ENCODE data around the gene MMP24OS.
A peak's percentile ranks its signal among the peaks of the same experiment; 100 is the strongest.

MMP24OS gene

DNA sequence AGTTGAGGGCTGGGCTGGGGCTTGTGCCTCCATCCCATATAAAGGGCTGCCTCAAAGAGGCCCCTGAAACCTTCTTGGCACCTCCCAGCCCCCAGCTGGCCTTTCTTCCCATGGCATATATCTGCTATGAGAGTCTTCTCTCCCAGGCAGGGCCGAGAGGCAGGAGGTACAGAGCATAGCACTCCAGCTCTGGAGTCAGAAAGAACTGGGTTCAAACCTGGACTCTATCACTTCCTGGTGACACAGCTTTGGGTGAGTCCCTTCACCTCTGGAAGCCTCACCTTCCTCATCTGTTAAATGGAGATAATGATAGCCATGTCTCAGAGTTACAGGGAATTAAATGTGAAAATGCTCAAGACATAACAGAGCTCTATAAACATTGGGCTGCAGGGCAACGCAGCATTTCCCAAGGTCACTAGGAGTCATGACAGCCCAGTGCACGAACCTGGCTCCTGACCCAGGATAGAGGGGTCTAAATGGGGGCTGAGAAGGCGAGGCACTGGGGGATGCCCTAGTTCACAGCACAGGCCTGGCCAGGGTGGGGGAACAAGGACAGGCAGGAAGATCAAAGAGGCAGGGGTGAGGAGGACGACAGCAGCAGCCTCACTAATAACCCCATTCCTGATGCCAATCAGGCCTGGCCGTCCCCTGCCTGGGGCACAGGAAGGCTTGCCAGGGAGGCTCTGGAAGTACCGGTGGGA, 12.4 kb upstream of the MMP24OS start:
- no peak for DNase-seq

DNA sequence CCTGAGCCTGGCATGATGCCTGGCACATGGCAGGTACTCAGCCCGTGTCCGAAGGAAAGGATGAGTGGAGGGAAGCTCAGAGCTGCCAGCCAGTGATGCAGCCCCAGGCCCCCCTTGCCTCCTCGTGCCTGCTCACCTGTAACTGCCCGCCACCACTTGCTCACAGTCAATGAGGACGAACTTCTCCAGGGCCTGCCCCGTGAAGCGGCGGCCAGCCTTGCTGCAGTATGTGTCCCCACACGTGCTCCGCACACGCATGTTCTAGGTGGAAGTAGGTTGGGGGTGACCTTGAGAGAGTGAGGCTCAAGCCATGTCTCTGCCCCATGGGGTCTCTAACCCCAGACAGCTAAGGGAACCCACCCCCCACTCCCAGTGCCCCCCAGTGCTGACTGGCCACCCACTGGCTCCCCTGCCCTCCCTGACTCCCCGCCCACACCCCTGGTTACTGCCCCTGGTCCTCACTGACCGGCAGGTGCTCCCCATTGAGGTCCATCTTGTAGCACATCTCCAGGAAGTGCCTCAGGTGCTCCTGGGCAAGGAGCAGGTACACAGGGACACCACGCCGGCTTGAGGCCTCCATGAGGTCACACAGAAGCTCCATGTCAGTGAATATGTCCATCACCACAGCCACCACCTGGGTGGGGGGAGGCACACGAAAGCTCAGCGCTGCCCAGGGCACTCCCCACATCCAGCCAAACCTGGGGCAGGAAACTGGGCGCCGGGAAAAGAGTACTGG, 10.6 kb upstream of the MMP24OS start:
- DNase-seq: no peak

DNA sequence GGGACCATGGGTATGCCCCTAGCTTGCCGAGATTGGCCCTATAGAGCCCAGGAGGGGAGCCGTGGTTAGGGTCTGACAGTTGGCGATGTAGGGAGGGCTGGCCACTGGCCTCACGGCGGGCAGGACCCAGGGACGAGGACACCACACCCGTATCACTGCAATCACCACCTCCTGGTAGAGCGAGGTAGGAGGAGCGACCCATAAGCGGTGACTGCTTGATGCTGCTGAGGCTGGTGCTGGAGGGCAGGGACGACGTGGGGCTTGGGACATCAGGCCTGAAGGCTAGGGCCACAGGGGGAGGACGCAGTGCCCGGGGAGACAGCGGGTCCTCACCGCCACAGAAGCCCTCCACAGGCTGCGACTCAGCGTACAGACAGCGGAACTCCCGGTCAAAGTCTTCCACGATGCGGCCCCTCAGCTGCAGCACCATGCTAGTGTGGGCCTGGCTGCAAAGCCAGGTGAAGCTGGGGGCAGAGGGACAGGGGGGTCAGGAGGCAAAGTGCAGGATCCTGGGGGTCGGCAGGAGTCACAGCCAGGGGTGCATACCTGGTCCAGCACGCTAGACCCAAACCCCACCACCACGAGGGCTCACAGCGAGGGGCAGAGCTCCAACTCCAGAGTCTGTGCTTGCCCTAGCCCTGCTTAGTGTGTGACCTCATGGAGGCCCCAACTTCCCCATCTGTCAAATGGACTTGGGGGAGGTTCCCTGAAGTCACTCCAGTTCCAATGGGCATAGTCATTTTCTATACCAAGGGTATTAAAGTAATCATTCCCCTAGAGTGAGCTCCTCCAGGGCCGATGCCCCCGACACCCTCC, 9.8 kb upstream of the MMP24OS start:
- no peak for DNase-seq

DNA sequence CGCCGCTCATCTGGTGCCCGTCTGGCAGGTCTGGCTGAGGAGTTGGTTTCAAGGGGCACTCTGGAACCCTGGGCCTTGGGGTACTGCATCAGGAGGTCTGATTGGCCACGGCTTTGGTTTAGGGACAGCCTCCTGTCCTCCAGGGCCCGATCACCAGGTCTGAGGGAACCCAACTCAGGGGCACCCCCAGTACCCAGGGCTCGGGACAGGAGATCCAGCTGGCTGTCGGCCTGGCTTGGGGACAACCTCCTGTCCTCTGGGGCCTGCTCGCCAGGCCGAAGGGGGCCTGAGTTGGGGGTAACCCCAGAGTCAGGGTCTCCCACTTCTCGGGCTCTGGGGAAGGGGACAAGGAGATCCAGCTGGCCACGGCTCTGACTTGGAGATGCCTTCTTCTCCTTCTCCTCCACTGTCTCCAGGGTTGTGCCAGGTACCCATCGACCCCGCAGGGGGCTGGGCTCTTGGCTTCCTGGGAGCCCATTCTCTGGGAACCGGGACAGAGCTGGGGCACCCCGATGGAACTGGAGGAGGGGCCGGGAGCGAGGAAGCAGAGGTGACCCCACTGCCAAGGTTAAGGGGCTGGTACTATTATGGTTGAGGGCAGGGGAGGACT, 9.1 kb upstream of the MMP24OS start:
- no peak for DNase-seq

DNA sequence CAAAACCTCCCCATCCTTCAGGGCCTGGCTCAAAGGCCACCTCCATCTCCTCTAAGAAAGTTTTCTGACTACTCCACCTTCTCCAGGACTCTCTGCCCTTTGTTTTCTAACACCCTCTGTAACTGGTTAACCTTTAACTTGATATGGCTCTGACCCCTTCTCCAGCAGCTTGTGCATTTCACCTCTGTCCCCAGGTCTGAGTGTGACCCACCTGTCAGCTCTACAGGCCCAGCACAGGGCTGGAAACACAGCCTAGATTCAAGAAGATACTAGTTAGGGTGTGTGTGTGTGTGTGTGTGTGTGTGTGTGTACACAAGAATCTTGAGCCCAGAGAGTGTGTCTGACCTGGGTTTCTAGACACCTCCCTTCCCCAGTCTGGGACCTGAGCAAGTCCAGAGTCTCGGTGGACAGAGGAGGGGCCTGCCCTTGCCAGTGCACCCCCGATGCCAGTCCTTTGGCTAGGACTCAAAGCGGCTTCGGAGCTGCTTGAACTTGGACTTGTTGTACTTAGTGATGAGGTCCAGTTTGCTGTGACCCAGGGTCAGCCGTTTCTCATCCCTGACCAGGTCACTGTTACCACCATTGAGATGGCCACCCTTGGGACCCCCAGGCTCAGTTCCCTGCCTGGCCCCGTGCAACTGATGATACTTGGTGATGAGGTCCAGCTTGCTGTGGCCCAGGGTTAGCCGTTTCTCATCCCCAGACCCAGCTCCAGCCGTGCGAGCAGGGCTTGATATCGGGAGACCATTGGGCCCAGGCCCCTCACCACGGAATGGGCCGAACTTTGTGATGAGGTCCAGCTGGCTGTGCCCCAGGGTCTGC, 8.4 kb upstream of the MMP24OS start:
- no peak for DNase-seq

DNA sequence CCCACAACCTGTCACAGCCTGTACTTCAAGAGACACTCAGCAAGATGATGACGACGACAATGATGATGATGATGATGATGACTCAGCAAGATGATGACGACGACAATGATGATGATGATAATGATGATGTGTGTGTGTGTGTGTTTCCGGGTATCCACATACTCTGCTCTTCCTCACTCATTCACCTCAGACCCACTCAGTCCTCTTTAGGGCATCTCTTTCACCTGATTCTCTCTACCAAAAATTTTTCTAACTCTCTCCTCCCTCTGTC, 7.8 kb upstream of the MMP24OS start:
- no peak for DNase-seq

DNA sequence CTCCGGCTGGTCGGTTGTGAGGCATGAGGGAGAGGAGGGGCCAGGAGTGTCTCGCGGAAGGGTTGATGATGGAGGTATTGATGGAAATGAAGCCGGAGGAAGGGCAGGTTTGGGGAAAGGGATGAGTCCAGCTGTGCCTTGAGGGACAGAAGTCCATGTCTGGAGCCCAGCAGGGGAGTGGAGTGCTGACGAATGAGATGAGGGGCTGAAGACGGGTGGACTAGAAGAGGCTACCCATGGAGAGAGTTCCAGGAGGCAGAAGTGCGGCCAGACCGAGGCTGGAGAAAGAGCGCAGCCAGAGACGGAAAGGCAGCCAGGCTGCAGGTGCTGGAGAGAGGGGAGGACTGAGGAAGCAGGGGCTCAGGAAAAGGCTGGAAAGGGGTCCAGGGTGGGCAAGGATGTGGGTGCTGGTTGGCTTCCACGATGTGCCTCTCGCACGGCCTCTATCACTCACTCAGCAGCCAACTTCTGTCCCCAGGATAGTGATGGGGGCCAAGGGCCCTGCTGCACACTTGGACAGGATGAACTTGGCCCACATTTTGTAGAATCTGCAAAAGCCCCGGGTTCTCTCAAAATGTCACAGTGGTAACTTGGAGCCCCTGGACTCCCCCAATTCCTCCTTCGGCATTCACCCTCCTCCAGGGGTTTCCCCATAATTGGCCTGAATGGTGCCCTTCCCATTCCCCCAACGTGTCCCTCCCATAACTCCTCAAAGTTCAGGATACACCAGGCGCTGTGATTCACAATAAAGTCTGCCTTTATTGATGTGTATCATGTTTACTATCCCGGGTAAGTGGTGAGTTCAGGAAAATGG, 7.3 kb upstream of the MMP24OS start:
- DNase-seq: no peak

DNA sequence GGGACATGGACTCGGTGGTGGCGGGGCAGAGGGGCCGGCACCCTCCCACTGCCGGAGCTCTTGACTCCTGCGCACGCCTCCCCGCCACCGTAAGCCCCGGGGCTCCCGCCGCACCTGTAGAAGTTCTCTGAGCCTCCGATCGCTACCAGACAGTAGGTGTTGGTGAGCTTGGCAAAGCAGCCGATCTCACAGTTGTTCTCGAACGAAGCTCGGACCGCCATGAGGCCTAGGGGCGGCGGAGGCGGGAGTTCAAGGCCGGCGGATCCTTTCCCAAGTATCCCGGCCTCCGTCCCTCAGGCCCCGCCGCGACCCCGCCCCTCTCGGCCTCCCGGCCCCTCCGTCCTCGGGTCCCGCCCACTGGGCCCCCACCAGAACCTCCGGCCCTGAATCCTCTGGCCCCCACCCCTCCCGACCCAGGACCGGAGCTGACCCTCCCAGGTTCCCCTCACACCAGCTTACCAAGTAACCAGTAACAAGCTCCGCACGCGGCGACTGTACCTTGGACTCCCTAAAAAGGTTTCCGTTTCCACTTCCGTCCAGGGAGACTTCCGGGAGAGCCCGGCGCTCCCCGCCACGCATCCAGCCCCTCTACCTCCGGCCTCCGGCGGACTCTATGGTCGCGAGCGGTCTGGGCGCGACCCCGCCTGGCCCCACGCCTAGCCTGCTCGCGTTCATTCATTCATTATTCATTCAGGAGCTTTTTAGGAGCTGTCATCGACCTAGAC, 6.5 kb upstream of the MMP24OS start, which contains the start of gene EIF6:
EIF6 (minus strand) TSS at position 506 of the 725 bp plus-strand sequence; CDS start at position 221, 285 bp downstream.
- peak; percentile 89 for DNase-seq

DNA sequence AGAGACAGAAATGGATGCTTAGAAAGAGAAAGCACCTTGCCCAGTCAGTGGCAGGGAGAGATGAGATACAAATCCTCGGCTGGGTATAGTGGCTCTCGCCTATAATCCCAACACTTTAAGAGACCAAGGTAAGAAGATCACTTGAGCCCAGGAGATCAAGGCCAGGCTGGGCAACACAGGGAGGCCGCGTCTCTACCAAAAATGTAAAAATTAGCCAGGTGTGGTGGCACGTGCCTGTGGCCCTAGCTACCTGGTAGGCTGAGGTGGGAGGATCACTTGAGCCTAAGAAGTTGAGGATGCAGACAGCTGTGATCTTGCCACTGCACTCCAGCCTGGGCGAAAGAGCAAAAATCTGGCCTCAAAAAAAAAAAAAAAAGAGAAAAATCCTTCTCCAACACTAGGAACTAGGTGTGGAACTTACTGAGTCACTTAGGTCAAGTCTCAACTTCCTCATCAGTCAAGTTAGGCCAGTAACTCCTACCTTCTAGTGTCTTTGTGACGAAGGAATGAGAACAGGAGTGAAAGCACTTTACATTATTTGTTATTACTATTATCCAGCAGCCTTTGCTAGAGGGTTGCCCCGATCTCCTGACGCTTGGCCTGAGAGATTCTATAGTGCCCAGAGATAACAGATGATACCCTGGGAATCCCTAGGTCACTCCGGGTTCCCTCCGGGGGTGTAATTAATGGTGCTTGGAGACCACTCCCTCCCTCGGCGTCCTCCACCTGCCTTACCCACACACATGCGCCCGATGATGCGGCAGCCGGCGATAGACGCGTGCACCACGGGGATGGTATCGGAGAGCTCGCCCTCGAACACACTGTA, 5.7 kb upstream of the MMP24OS start:
- DNase-seq: peak; percentile 43

DNA sequence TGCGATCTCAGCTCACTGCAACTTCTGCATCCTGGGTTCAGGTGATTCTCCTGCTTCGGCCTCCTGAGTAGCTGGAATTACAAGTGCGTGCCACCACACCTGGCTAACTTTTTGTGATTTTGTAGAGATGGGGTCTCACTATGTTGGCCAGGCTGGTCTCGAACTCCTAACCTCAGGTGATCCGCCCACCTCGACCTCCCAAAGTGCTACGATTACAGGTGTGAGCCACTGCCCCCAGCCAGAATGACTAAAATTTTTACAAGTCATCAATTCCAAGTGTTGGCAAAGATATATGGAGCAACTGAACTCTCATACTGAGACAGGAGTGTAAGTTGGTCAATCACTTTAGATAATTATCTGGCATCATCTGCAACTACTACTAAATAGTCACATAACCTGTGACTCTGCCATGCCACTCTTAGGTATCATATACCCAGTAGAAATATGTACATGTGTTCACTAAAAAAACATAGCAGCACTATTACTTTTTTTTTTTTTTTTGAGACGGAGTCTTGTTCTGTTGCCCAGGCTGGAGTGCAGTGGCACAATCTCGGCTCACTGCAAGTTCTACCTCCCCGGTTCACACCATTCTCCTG, 3.7 kb upstream of the MMP24OS start:
- no peak for DNase-seq

DNA sequence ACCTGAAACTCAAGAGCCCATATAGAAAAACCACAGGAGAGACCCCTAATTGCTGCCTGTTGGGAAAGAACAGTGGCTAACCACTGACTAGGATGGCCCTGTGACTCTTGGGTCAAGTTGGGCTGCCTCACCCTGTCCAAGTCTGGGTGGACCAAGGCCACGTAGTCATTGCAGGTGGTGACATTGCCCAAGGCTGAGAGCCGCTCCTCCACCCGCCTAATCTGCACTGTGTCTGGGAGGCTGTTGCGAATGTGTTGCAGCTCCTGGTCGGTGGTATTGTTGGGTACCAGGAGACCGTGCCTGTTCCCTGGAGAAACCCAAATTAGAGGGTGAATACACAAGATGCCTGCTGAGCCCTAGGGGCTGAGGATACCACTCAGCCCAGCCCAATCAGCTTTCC, 2.6 kb upstream of the MMP24OS start:
- no peak for DNase-seq

DNA sequence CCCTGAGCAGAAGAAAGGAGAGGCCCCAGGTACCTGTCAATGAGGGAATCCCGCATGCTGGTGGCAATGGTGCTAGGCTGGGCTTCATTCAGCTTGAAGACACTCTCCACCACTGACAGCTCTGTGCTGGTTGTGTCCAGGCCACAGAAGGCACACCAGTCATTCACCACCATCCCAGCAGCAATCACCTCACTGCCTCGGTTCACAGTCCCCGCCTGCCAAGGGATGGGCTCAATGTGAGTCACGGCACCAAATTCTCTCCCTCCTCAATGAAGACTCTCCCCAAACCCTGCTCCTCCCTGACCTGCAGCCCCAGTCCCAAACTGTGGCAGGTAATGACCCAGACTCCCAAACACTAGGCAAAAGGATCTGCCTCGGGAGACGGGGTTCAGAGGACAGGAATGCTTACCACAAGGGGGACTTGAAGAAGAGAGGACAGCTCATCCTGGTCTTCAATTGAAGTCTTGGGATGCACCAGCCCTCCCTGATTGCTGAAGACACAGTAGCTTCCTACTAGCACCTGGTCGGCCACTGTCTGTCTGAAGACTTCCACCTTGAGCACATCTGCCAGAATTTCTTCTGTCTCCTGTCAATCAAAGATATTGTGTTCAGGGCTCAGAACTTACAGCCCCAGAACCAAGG, 1.7 kb upstream of the MMP24OS start:
- DNase-seq: no peak

DNA sequence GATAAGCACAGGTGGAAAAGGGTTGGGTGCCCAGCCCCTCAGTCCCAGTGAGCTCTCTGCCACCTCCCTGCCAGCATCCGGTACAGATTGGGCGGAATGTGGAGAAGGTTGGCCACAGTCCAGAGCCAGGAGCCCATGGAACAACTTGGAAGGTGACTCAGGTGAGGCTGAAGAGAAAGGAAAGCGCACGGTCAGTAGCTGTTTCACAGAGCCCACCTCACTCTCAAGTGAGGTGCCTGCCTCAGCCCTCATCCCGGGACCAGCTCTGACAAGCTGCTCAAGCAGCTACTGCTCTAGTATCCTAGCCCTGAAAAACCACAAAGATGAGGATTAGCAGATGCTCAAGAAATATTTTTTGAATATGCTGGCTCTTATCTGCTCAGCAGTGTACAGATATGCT, 1.1 kb upstream of the MMP24OS start:
- no peak for DNase-seq

DNA sequence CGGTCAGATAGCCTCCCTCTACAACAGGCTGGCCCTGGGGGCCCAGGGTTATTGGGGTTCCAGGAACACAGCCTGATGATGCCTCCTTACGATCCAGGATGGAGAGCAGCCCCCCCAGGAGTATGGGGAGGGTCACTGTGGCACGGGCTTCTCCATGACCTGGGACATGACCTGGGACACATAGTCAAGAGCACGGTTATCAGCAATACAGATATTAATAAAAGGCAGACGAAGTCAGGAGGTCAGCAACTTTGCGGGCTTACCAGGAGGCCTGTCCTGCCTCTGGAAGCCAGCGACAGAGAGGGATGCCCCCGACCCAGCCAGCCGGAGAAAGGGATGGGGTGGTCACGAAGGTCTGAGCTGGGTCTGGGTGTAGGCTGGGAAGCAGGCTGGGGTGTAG, 795 bp downstream of the MMP24OS start:
- no peak for DNase-seq

DNA sequence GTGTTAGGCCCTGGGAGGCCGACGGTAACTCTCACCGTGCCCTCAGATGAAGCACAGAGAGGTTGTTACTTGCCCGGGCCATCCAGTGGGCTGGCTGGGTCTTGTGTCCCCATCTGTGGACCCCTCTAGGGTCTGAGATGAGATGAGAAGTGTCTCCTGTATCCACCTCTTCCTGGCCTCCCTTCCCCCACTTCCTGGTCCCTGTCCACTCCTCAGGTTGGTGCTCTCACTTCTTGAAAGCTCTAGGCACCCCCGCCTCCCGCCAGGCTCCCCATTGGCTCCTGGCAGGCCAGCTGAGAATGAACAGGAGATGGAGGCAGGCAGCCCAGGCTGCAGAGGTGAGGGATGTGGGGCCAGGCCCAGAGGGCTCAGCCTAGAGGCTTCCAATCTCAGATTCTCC, 1.5 kb downstream of the MMP24OS start:
- DNase-seq: no peak

DNA sequence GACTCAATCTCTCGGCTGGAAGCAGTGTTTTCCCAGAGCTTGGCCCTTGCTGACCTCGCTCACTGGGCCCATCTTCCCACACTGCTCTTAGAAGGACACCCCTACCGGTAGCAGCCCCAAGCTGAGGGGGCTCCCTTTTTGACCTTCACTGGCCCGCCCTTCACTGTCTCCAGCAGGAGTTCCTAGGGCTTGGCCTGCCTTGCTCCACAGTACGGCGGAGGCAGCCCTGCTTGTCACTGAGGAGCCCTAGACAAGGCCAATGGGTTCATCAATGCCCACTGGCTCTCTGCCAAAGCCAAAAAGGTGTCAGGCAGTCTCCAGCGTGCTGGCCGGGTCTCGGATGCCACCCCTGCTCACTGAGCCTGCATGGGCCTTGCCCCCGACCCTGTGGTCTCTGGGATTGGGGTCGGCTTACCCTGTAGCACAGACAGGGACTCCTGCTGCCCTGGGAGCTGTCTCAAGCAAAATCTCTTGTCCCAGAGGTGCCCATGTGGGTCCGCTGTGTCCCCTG, 2.1 kb downstream of the MMP24OS start:
- no peak for DNase-seq

DNA sequence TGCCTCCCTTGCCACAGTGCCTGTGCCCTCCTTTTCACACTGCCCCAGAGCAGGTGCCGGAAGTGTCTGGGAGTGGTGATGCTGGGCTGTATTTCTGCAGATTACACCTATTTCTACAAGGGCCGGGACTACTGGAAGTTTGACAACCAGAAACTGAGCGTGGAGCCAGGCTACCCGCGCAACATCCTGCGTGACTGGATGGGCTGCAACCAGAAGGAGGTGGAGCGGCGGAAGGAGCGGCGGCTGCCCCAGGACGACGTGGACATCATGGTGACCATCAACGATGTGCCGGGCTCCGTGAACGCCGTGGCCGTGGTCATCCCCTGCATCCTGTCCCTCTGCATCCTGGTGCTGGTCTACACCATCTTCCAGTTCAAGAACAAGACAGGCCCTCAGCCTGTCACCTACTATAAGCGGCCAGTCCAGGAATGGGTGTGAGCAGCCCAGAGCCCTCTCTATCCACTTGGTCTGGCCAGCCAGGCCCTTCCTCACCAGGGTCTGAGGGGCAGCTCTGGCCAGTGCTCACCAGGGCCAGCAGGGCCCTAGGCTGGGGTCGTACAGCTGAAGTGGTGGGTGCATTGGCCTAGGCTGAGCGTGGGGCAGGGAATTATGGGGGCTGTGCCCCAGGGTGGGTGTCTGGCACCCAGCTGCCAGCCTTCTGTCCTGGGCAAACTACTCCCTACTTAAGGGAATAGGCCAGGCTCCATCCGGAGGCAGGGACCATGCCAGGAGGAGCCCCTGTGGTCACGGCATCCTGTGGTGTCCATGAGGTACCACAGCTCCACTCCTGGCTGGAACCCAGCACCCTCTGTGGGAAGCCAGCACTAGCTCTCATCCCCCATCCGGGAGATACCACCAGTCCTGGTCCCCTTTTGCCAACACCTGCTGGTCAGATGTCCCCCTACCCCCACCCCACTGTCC, 3.5 kb downstream of the MMP24OS start:
- DNase-seq: no peak

Data from stimulated activated CD8-positive, alpha-beta memory T cell treated with anti-CD3 and anti-CD28 coated beads, Interleukin-4, amount 100 ng/mL, for 48 hours (primary cell).